GM06990 (cell line): ENCODE results near the gene TP53I3.
A peak's percentile ranks its signal among the peaks of the same experiment; 100 is the strongest.

ENCODE experiments used
- DNase-seq: peaks from one replicate; pipeline ENCODE4 v3.0.0-alpha.2; 2011; ENCODE audit not compliant: insufficient read length; ENCODE audit errors: extremely low read depth
- H3K27me3 ChIP-seq: replicated peaks from 2 replicates; pipeline ENCODE4 v1.6.0; 2011; ENCODE audit warnings: low read length; ENCODE audit not compliant: control insufficient read depth, insufficient read depth
- H3K36me3 ChIP-seq: 2 replicates; pipeline ENCODE4 v1.5.1; 2011; ENCODE audit warnings: low read length; ENCODE audit not compliant: control insufficient read depth, insufficient read depth
- H3K4me3 ChIP-seq: replicated peaks from 2 replicates; pipeline ENCODE4 v1.5.1; 2011; ENCODE audit warnings: low read depth, mild to moderate bottlenecking, control low read depth, low read length
- CTCF ChIP-seq: IDR thresholded peaks from 2 replicates; pipeline ENCODE4 v1.5.1; 2011; ENCODE audit warnings: low read length, control low read depth, mild to moderate bottlenecking, inconsistent platforms; ENCODE audit not compliant: insufficient read depth, poor library complexity, severe bottlenecking

TP53I3 gene

GRCh38 chr2:24080701-24081100 is 3.9 kb downstream of the TP53I3 start:
- H3K4me3 ChIP-seq = no peak overlapping the region
- peaks cover 3% of the 10 kb centered on the region; the same call in 1 of the 2 replicates for H3K36me3 ChIP-seq
- H3K27me3 ChIP-seq = no peaks in the 10 kb centered on the region
- DNase-seq = no peak
- TF ChIP-seq CTCF = no peak

- DNase-seq = no peak
- H3K27me3 ChIP-seq = no peaks in the 10 kb centered on the region
- H3K4me3 ChIP-seq = peak overlapping the region; percentile 76
- TF ChIP-seq CTCF = no peak
- H3K36me3 ChIP-seq = peaks cover 3% of the 10 kb centered on the region; the same call in 1 of the 2 replicates
Measured at GRCh38 chr2:24077879-24078278, 6.8 kb downstream of the TP53I3 start.

- H3K36me3 ChIP-seq = no peaks in the 10 kb centered on the region; the same call in 1 of the 2 replicates
- no peak for TF ChIP-seq CTCF
- H3K27me3 ChIP-seq = no peaks in the 10 kb centered on the region
- peak overlapping the region; percentile 76 for H3K4me3 ChIP-seq
- no peak for DNase-seq
Measured at GRCh38 chr2:24077535-24077877, 7.1 kb downstream of the TP53I3 start.

GRCh38 chr2:24076849-24077534 is 7.6 kb downstream of the TP53I3 start:
- no peaks in the 10 kb centered on the region; the same call in 1 of the 2 replicates for H3K36me3 ChIP-seq
- no peak for DNase-seq
- H3K27me3 ChIP-seq = no peaks in the 10 kb centered on the region
- TF ChIP-seq CTCF = no peak
- H3K4me3 ChIP-seq = peak overlapping the region; percentile 76

- no peaks in the 10 kb centered on the region for H3K27me3 ChIP-seq
- H3K36me3 ChIP-seq = no peaks in the 10 kb centered on the region
- peak within 1 kb of the TSS; percentile 76 for H3K4me3 ChIP-seq
- peak; percentile 97 for DNase-seq
- TF ChIP-seq CTCF = no peak
Measured at GRCh38 chr2:24075915-24076848, 8.5 kb downstream of the TP53I3 start, which contains the start of gene SF3B6. Gene SF3B6 (minus strand): TSS chr2:24076326. CDS start chr2:24076229, 97 bp downstream.
